HCT116 (cell line): ENCODE measurements around the gene IGF2. TPM values are rescaled to one million over a fixed set of nuclear protein-coding genes. Genes with fewer than 3 reads are reported as not detected.

Experiments used
- ATAC-seq: fragments of 200-7000 bp; cut with Tn5 transposase; 2 replicates; pipeline ENCODE4 v1.9.1; 2020; ENCODE audit warnings: mild to moderate bottlenecking, moderate library complexity
- BruUV-seq: library from RNA; stranded (reverse); fragments of 400-500 nt; replicated peaks from 2 replicates; lab custom pipeline; 2021; lab: Mats Ljungman, UMichigan
- CTCF ChIA-PET: fragments of 300-600 bp; sonication (Branson Sonifier 250); formaldehyde crosslinking; loops from one replicate; lab custom pipeline; 2021; ENCODE audit warnings: antibody characterized with exemption; lab: Charles Lee
- POLR2A ChIA-PET: fragments of 300-600, 350-600 bp; sonication (Branson Sonifier 250); formaldehyde crosslinking; loops from one replicate; lab custom pipeline; 2021; ENCODE audit warnings: antibody characterized with exemption; lab: Charles Lee
- RAD21 ChIA-PET, 2 experiments: fragments of 300-600 bp; sonication (Branson Sonifier 250); formaldehyde crosslinking; loops; one replicate each; lab custom pipeline; 2023; ENCODE audit warnings: low total read pairs in 2 of 2; ENCODE audit not compliant: uncharacterized antibody in 2 of 2, unreplicated experiment in 2 of 2, low non-redundant PET in 1 of 2; lab: Charles Lee
- DNase-seq: peaks from one replicate; pipeline ENCODE4 v3.0.0-alpha.2; 2010; ENCODE audit warnings: low read depth, low spot score
- H2AFZ ChIP-seq: fragments of 200-600 bp; shearing (Covaris generic), sonication (generic); 2 replicates; pipeline ENCODE4 v1.6.1; 2017; ENCODE audit warnings: low read depth, mixed run types, mixed read lengths, antibody characterized with exemption, low read length; ENCODE audit not compliant: poor library complexity, severe bottlenecking
- H3K27ac ChIP-seq: 2 replicates; pipeline ENCODE4 v1.5.1; 2012; ENCODE audit warnings: low read depth, low read length
- H3K27me3 ChIP-seq: fragments of 200-600 bp; sonication (generic); 2 replicates; pipeline ENCODE4 v1.6.1; 2016; ENCODE audit warnings: mixed run types, low read length, mixed read lengths; ENCODE audit not compliant: insufficient read depth
- H3K36me3 ChIP-seq, 2 experiments: fragments of 200-500 bp in 1 of 2; fragments of 200-600 bp in 1 of 2; sonication (Bioruptor generic) in 1 of 2; sonication (generic) in 1 of 2; 2 replicates each; pipeline versions ENCODE4 v1.5.1 to v1.6.1; 2014 to 2016; ENCODE audit warnings: low read length in 2 of 2, inconsistent platforms in 1 of 2, mixed read lengths in 1 of 2, mixed run types in 1 of 2; ENCODE audit not compliant: insufficient read depth in 2 of 2, control insufficient read depth in 1 of 2
- H3K4me1 ChIP-seq, 2 experiments: fragments of 200-600 bp in 1 of 2; sonication (generic) in 1 of 2; 2 replicates each; pipeline versions ENCODE4 v1.5.1 to v1.6.1; 2012 to 2017; ENCODE audit warnings: low read length in 2 of 2, inconsistent platforms in 1 of 2, mild to moderate bottlenecking in 1 of 2, mixed read lengths in 1 of 2, mixed run types in 1 of 2, moderate library complexity in 1 of 2; ENCODE audit not compliant: insufficient read depth in 2 of 2, control insufficient read depth in 1 of 2
- H3K4me2 ChIP-seq: fragments of 200-600 bp; sonication (generic); 2 replicates; pipeline ENCODE4 v1.6.1; 2017; ENCODE audit warnings: mixed run types, low read length, mixed read lengths
- H3K4me3 ChIP-seq, 2 experiments: fragments of 200-600 bp in 1 of 2; sonication (generic) in 1 of 2; replicated peaks in 1 of 2; 2 replicates each; pipeline ENCODE4 v1.5.1; 2011 to 2016; ENCODE audit warnings: low read length in 2 of 2, control low read depth in 1 of 2, low read depth in 1 of 2, mild to moderate bottlenecking in 1 of 2, mixed read lengths in 1 of 2, mixed run types in 1 of 2
- H3K79me2 ChIP-seq: fragments of 200-600 bp; sonication (generic); 2 replicates; pipeline ENCODE4 v1.6.1; 2017; ENCODE audit warnings: mild to moderate bottlenecking, mixed run types, low read length, moderate library complexity, mixed read lengths; ENCODE audit not compliant: insufficient read depth
- H3K9ac ChIP-seq: fragments of 200-600 bp; sonication (generic); 2 replicates; pipeline ENCODE4 v1.6.1; 2016; ENCODE audit warnings: low read length, mixed read lengths
- H3K9me2 ChIP-seq: fragments of 200-600 bp; sonication (generic), shearing (Covaris generic); 2 replicates; pipeline ENCODE4 v1.6.1; 2017; ENCODE audit warnings: mixed run types, mild to moderate bottlenecking, moderate library complexity; ENCODE audit not compliant: insufficient read depth
- H3K9me3 ChIP-seq, 2 experiments: fragments of 200-500 bp in 1 of 2; fragments of 200-600 bp in 1 of 2; sonication (Bioruptor generic) in 1 of 2; sonication (generic) in 1 of 2; 2 replicates each; pipeline ENCODE4 v1.6.1; 2014 to 2017; ENCODE audit warnings: low read length in 2 of 2, mixed read lengths in 2 of 2, inconsistent platforms in 1 of 2, low read depth in 1 of 2, mild to moderate bottlenecking in 1 of 2, mixed run types in 1 of 2, moderate library complexity in 1 of 2; ENCODE audit not compliant: control insufficient read depth in 1 of 2, insufficient read depth in 1 of 2
- H4K20me1 ChIP-seq: fragments of 200-600 bp; sonication (generic), shearing (Covaris generic); 2 replicates; pipeline ENCODE4 v1.6.1; 2017; ENCODE audit warnings: mixed run types, mild to moderate bottlenecking, moderate library complexity; ENCODE audit not compliant: insufficient read depth
- CBX3 ChIP-seq: IDR thresholded peaks from 2 replicates; pipeline ENCODE4 v1.6.1; 2012; ENCODE audit warnings: low read depth
- EZH2phosphoT487 ChIP-seq: fragments of 200-600 bp; IDR thresholded peaks from 2 replicates; pipeline ENCODE4 v1.6.1; 2018; ENCODE audit warnings: antibody characterized with exemption, borderline replicate concordance
- RAD21 ChIP-seq: IDR thresholded peaks from 2 replicates; pipeline ENCODE4 v1.6.1; 2012; ENCODE audit warnings: low read depth, mild to moderate bottlenecking
- SP1 ChIP-seq: IDR thresholded peaks from 2 replicates; pipeline ENCODE4 v1.6.1; 2012; ENCODE audit warnings: low read depth
- intact Hi-C: fragments of 100-400 bp; cut with micrococcal nuclease; formaldehyde crosslinking; loops from 2 replicates; pipeline ENCODE4 v1.10.0; 2022
- total RNA-seq: library from RNA; stranded (reverse); gene quantifications from one replicate; pipeline ENCODE4 v1.2.1, GENCODE V29; 2021; ENCODE audit not compliant: unreplicated experiment
- TF ChIP-seq, protein P1 (sequence below): IDR thresholded peaks from 2 replicates; pipeline ENCODE4 v1.6.1; 2012
- TF ChIP-seq, protein P2 (sequence below), 3 experiments: fragments of 200-600 bp in 1 of 3; sonication (generic) in 1 of 3; IDR thresholded peaks in 2 of 3; conservative IDR thresholded peaks in 1 of 3; 2 replicates each; pipeline ENCODE4 v1.5.1; 2012 to 2017; ENCODE audit warnings: low read depth in 2 of 3, low read length in 2 of 3, antibody characterized with exemption in 1 of 3, borderline replicate concordance in 1 of 3, control low read depth in 1 of 3, mild to moderate bottlenecking in 1 of 3, mixed read lengths in 1 of 3, mixed run types in 1 of 3, moderate library complexity in 1 of 3; ENCODE audit not compliant: insufficient read depth in 1 of 3
- TF ChIP-seq, protein P3 (sequence below): IDR thresholded peaks from 2 replicates; pipeline ENCODE4 v1.6.1; 2012; ENCODE audit warnings: low read depth

The IGF2 gene
- total RNA-seq, 1 experiment from 2014 or later, result 17.9 TPM

DNA sequence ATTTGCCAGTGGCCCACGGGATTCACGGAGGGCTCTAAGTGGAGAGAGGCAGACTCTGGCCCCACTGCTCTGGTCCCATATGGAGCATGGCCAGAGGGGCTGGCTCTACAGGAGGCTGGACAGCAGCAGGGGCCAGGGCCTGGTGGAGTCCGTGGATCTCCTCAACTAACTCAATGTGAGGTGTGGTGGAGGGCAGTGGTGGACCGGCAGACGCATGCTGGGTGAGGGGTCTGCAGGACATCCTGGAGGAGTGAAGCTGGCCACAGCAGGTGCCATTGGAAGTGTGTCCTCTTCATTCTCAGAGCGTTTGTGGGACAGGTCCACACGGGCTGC lies 15.6 kb downstream of the IGF2 start:
- ChIA-PET RAD21 (no interaction called here), POLR2A (no interaction called here), CTCF (no interaction called here)
- H3K4me2 ChIP-seq, result no peak overlapping the region
- H3K27ac ChIP-seq, result no peak overlapping the region
- no peak overlapping the region for H2AFZ ChIP-seq
- no peaks in the 10 kb centered on the region for H3K9me3 ChIP-seq
- no peaks in the 10 kb centered on the region for H3K27me3 ChIP-seq
- H3K9me2 ChIP-seq, result no peaks in the 10 kb centered on the region
- H3K36me3 ChIP-seq, result no peaks in the 10 kb centered on the region
- BruUV-seq, result no TSS peak
- intact Hi-C loops, result no loop called here
- no peak overlapping the region for H3K9ac ChIP-seq
- ATAC-seq, result no peak
- H3K4me3 ChIP-seq, result no peak overlapping the region
- H4K20me1 ChIP-seq, result no peaks in the 10 kb centered on the region
- TF ChIP-seq, protein P1, sequence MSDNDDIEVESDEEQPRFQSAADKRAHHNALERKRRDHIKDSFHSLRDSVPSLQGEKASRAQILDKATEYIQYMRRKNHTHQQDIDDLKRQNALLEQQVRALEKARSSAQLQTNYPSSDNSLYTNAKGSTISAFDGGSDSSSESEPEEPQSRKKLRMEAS, result no peak
- TF ChIP-seq, protein P2, sequence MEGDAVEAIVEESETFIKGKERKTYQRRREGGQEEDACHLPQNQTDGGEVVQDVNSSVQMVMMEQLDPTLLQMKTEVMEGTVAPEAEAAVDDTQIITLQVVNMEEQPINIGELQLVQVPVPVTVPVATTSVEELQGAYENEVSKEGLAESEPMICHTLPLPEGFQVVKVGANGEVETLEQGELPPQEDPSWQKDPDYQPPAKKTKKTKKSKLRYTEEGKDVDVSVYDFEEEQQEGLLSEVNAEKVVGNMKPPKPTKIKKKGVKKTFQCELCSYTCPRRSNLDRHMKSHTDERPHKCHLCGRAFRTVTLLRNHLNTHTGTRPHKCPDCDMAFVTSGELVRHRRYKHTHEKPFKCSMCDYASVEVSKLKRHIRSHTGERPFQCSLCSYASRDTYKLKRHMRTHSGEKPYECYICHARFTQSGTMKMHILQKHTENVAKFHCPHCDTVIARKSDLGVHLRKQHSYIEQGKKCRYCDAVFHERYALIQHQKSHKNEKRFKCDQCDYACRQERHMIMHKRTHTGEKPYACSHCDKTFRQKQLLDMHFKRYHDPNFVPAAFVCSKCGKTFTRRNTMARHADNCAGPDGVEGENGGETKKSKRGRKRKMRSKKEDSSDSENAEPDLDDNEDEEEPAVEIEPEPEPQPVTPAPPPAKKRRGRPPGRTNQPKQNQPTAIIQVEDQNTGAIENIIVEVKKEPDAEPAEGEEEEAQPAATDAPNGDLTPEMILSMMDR (IDR thresholded peaks at IDR 0.05 in 2 of 3, conservative IDR thresholded peaks at IDR 0.05 in 1 of 3; ENCODE audit: borderline replicate concordance in 1 of 3, insufficient read depth in 1 of 3, low read depth in 2 of 3, low read length in 2 of 3), result no peak; a peak in 1 of 6 replicates
- TF ChIP-seq RAD21, result no peak
- TF ChIP-seq CBX3, result no peak
- TF ChIP-seq, protein P3, sequence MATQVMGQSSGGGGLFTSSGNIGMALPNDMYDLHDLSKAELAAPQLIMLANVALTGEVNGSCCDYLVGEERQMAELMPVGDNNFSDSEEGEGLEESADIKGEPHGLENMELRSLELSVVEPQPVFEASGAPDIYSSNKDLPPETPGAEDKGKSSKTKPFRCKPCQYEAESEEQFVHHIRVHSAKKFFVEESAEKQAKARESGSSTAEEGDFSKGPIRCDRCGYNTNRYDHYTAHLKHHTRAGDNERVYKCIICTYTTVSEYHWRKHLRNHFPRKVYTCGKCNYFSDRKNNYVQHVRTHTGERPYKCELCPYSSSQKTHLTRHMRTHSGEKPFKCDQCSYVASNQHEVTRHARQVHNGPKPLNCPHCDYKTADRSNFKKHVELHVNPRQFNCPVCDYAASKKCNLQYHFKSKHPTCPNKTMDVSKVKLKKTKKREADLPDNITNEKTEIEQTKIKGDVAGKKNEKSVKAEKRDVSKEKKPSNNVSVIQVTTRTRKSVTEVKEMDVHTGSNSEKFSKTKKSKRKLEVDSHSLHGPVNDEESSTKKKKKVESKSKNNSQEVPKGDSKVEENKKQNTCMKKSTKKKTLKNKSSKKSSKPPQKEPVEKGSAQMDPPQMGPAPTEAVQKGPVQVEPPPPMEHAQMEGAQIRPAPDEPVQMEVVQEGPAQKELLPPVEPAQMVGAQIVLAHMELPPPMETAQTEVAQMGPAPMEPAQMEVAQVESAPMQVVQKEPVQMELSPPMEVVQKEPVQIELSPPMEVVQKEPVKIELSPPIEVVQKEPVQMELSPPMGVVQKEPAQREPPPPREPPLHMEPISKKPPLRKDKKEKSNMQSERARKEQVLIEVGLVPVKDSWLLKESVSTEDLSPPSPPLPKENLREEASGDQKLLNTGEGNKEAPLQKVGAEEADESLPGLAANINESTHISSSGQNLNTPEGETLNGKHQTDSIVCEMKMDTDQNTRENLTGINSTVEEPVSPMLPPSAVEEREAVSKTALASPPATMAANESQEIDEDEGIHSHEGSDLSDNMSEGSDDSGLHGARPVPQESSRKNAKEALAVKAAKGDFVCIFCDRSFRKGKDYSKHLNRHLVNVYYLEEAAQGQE, result no peak
- TF ChIP-seq EZH2phosphoT487, result no peak
- TF ChIP-seq SP1, result no peak
- no peaks in the 10 kb centered on the region for H3K4me1 ChIP-seq
- no peaks in the 10 kb centered on the region for H3K79me2 ChIP-seq
- no peak for DNase-seq
